GM12873 (cell line): ENCODE measurements around the gene SH2D4B.

Experiments
- TF ChIP-seq, protein P1 (sequence below): IDR thresholded peaks from 2 replicates; pipeline ENCODE4 v1.5.1; 2012; ENCODE audit warnings: low read depth, mild to moderate bottlenecking, moderate library complexity, low read length, control low read depth; ENCODE audit not compliant: insufficient read depth; ENCODE audit errors: missing control alignments

SH2D4B gene

DNA sequence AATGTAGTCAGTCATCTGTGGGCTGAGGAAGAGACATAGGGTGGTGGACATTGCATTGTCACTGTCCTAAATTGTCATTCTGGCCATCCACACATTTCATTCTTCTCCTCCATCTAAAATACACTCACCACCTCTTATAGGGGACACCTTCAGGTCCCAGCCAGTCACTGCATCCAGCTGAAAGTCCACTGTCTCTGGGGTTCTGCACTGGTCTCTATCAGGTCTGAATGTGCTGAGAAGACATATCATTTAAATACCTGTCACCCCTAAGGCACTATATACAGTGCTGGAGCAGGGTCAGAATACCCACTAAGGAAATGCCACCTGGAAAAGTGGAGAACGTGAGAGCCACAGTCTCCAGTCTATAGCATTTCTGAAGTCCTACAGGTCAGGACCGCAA is 29.6 kb downstream of the SH2D4B start:
- TF ChIP-seq, protein P1, sequence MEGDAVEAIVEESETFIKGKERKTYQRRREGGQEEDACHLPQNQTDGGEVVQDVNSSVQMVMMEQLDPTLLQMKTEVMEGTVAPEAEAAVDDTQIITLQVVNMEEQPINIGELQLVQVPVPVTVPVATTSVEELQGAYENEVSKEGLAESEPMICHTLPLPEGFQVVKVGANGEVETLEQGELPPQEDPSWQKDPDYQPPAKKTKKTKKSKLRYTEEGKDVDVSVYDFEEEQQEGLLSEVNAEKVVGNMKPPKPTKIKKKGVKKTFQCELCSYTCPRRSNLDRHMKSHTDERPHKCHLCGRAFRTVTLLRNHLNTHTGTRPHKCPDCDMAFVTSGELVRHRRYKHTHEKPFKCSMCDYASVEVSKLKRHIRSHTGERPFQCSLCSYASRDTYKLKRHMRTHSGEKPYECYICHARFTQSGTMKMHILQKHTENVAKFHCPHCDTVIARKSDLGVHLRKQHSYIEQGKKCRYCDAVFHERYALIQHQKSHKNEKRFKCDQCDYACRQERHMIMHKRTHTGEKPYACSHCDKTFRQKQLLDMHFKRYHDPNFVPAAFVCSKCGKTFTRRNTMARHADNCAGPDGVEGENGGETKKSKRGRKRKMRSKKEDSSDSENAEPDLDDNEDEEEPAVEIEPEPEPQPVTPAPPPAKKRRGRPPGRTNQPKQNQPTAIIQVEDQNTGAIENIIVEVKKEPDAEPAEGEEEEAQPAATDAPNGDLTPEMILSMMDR, result no peak

DNA sequence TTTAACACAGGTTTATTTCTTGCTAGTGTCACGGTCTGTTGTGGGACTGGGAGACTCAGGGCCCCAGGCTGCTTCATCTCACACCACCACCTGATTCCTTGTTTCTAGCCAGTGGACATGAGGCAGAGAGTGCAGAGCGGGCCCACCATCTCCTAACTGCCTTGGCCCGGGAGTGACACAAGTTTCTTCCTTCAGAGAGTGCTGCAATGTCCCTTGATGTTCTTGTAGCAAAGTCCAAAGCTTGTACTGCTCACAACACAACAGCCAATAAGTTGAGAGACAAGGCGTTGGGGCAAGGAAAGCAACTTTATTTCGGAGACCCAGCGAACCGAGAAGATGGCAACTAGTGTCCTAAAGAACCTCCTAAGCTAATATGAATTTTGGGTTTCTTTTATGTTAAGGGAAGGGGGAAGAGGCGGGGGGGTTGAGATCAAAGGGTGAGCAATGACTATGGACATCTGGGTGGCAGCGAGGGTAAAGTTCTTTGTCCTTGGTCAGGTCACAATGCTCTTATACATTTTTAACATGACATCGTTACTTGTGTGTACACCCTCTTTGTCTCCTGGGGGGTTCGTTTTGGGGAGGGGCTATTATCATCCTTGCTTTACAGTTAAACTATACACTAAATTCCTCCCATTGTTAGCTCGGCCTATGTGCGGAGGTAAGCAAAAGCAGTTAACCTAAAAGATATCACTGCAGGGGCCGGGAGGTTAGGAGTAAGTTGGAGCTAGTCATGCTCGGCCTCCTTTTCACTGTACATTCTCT is 31.6 kb downstream of the SH2D4B start:
- TF ChIP-seq, protein P1, result no peak

DNA sequence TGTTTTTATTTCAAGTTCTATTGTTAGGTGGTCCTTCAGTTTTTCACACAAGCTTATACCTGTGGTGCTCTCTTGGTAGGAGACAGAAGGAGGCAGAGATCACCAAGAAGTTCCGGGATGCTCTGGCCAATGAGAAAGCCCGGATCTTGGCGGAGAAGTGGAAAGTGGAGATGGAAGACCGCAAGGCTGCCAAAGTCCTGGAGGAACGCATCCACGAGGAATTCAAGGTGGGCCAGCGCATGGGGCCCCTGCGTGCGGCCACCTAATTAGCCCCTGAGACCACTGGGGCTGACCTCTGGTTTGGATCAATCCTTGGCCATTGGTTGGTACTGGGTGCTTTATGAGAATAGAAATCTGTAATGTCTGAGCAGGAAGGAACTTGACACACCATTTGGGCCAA is 33.6 kb downstream of the SH2D4B start:
- TF ChIP-seq, protein P1, result no peak

DNA sequence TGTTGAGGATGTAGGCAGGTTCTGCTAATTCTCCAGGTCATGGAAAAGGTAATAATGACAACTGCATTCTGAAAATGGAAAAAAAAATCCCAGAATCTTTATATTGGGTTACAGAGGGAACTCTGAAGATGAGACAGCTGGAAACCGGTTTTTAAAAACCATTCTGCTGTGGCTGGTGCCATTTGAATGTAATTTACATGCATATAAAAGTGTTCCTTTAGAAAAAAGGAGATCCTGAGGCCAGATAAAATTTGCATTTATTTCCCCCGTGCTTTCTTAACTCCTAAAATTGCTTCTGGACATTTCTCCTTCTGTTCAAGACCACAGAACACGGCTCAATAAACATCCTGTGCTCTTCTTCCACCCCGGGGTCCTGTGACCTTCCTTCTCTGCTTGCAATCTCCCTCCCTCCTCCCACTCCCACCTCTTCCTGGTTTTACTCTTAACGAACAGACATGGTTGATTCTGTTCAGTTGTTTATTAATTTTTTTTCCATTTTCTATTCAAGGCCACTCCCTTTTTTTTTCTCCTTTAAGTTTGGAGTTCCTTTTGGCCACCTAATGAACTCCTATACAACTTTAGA is 41.6 kb downstream of the SH2D4B start:
- TF ChIP-seq, protein P1, result no peak

DNA sequence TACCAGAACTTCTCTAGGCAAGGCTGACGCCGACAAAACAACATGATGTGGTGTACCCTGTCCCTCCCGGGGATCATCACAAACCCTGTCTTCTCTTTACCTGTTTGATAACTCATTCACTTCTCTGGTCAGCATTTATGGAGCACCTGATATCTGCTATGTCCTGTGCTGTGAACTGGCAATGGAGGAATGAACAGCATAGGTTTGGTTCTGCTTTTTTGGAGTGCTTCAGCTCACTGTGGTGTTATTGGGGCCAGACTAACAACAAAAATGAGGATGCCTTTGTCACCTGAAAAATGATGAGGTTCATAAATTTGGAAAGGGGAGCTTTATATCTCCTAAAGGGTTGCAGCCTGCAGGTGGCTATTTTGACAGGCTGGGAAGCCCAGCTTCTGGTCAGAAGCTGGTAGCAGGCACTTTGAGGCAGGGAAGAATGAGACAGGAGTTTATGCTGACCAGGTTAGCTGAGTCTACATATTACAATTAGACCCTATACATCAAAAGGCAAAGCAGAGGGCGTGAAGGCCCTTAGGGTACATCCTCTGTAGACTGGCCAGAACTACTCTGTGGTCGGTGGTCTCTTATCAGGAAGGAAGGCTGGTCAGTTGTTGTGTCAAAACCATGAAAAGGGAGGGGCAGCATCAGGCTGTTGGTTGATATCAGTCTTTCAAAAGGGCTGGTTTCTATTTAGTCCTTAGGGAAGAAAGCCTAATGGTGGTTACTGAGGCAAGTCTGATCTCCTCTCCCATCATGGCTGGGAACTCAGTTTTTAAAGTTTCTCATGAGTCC is 42.3 kb downstream of the SH2D4B start:
- TF ChIP-seq, protein P1, result no peak

DNA sequence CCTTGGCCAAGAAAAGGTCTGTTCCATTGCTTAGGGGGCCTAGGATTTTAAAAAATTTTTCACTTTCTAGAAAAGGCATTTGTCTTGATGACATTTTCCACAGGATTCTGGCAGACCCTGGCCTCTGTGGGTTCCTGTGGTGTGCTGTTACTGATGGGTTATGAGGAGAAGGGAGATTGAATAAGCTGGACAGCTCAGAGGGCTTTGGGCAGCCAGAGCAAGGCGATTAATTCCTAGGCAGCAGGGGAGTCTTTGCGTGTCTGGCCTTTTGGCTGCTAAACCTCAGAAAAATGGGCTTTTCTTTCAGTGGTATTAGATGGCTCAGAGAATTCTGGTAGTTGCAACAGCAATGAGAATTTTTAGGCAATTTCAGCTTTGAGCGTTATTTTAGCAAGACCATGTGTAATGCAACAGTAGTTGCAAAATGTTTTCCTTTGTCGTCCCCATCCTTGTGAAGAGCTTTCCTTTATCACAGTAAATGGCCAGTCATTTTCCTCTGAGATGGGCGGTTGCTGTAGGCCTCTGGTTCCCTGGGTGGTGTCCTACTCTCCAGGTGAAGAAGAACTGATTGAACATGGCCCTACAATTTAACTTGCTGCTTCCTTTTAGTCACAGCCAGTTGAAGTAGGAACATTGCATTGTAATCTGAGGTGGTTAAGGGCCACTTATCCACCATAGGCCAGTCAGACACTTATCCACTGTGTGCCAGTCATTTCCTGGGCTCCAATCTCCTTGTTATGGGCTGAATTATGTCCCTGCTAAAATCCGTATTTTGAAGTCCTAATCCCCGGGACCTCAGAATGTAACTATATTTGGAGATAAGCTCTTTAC is 43.2 kb downstream of the SH2D4B start:
- TF ChIP-seq, protein P1, result no peak
